ENCODE measurements around the gene EOLA1.
"Not testable (repeated sequence)": the region's sequence is repeated elsewhere in the genome, so short reads cannot be mapped to it uniquely, and the experiment has no call there.

The EOLA1 gene

DNA sequence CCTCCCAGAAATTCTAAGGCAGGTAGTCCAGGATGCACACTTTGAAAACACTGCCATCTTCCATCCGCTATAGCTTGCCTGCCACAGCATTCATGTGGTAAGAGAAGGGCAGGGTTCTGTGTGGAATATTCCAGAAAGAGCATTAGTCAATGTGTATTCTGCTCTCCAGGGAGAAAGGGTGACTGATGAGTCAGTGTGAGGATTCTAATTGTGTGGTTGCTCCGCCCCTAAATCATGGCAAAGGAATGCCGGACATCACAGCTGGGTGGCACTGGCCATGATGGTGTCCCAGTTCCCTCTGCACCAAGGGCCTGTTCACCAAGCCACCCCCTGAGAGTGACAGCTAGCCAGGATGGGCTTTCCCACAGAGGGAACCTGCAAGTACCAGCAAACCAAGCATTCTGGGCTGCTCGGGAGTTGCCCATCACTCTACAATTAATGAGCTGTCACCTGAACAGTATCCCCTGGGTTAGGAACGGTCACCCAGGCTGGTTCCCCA, 45.2 kb upstream of the EOLA1 start:
- Histone ChIP-seq H3K4me3 (ENCODE audit: severe bottlenecking) (no peak overlapping the region), H3K36me3 (ENCODE audit: low read depth) (peaks cover 5% of the 10 kb centered on the region; the same call in 1 of the 2 replicates), H3K4me1 (ENCODE audit: insufficient read depth, poor library complexity, severe bottlenecking) (peaks cover 16% of the 10 kb centered on the region), H3K9me3 (ENCODE audit: severe bottlenecking) (no peaks in the 10 kb centered on the region), H3K27me3 (ENCODE audit: insufficient read depth, poor library complexity, severe bottlenecking) (no peaks in the 10 kb centered on the region), H3K27ac (ENCODE audit: poor library complexity, severe bottlenecking) (peak overlapping the region; percentile 57)
- ATAC-seq (ENCODE audit: low read depth) (peak; percentile 89), DNase-seq (ENCODE audit: low spot score) (no peak)
- no peak for TF ChIP-seq CTCF (IDR thresholded peaks at IDR 0.05; ENCODE audit: poor library complexity, severe bottlenecking)

- Histone ChIP-seq H3K9me3 (ENCODE audit: severe bottlenecking) (no peaks in the 10 kb centered on the region), H3K4me3 (ENCODE audit: severe bottlenecking) (no peak overlapping the region), H3K27ac (ENCODE audit: poor library complexity, severe bottlenecking) (peak overlapping the region; percentile 32), H3K4me1 (ENCODE audit: insufficient read depth, poor library complexity, severe bottlenecking) (peaks cover 16% of the 10 kb centered on the region), H3K27me3 (ENCODE audit: insufficient read depth, poor library complexity, severe bottlenecking) (no peaks in the 10 kb centered on the region), H3K36me3 (ENCODE audit: low read depth) (peaks cover 5% of the 10 kb centered on the region; the same call in 1 of the 2 replicates)
- ATAC-seq (ENCODE audit: low read depth) (no peak), DNase-seq (ENCODE audit: low spot score) (no peak)
- no peak for TF ChIP-seq CTCF (IDR thresholded peaks at IDR 0.05; ENCODE audit: poor library complexity, severe bottlenecking)
Measured at GRCh38 chrX:149497054-149497453, 43.8 kb upstream of the EOLA1 start.

GRCh38 chrX:149497626-149498025, 43.2 kb upstream of the EOLA1 start:
- Histone ChIP-seq H3K9me3 (ENCODE audit: severe bottlenecking) (no peaks in the 10 kb centered on the region), H3K4me3 (ENCODE audit: severe bottlenecking) (no peak overlapping the region), H3K27me3 (ENCODE audit: insufficient read depth, poor library complexity, severe bottlenecking) (no peaks in the 10 kb centered on the region), H3K27ac (ENCODE audit: poor library complexity, severe bottlenecking) (peak overlapping the region; percentile 32), H3K4me1 (ENCODE audit: insufficient read depth, poor library complexity, severe bottlenecking) (peaks cover 16% of the 10 kb centered on the region), H3K36me3 (ENCODE audit: low read depth) (peaks cover 5% of the 10 kb centered on the region; the same call in 1 of the 2 replicates)
- TF ChIP-seq CTCF (IDR thresholded peaks at IDR 0.05; ENCODE audit: poor library complexity, severe bottlenecking), result no peak
- ATAC-seq (ENCODE audit: low read depth) (peak; percentile 55), DNase-seq (ENCODE audit: low spot score) (no peak)

GRCh38 chrX:149498767-149499166, 42.0 kb upstream of the EOLA1 start:
- Histone ChIP-seq H3K9me3 (ENCODE audit: severe bottlenecking) (no peaks in the 10 kb centered on the region), H3K4me1 (ENCODE audit: insufficient read depth, poor library complexity, severe bottlenecking) (peaks cover 16% of the 10 kb centered on the region), H3K36me3 (ENCODE audit: low read depth) (peaks cover 5% of the 10 kb centered on the region; the same call in 1 of the 2 replicates), H3K4me3 (ENCODE audit: severe bottlenecking) (no peak overlapping the region), H3K27me3 (ENCODE audit: insufficient read depth, poor library complexity, severe bottlenecking) (no peaks in the 10 kb centered on the region), H3K27ac (ENCODE audit: poor library complexity, severe bottlenecking) (no peak overlapping the region)
- ATAC-seq (ENCODE audit: low read depth) (no peak), DNase-seq (ENCODE audit: low spot score) (no peak)
- TF ChIP-seq CTCF (IDR thresholded peaks at IDR 0.05; ENCODE audit: poor library complexity, severe bottlenecking), result no peak

- peaks cover 5% of the 10 kb centered on the region; the same call in 1 of the 2 replicates for H3K36me3 ChIP-seq (ENCODE audit: low read depth)
- H3K27ac ChIP-seq (ENCODE audit: poor library complexity, severe bottlenecking), result no peak overlapping the region
- H3K4me1 ChIP-seq (ENCODE audit: insufficient read depth, poor library complexity, severe bottlenecking), result peaks cover 15% of the 10 kb centered on the region
- H3K27me3 ChIP-seq (ENCODE audit: insufficient read depth, poor library complexity, severe bottlenecking), result no peaks in the 10 kb centered on the region
- TF ChIP-seq CTCF (IDR thresholded peaks at IDR 0.05; ENCODE audit: poor library complexity, severe bottlenecking), result no peak
- ATAC-seq (ENCODE audit: low read depth) (no peak), DNase-seq (ENCODE audit: low spot score) (no peak)
- H3K4me3 ChIP-seq (ENCODE audit: severe bottlenecking), result no peak overlapping the region
- H3K9me3 ChIP-seq (ENCODE audit: severe bottlenecking), result no peaks in the 10 kb centered on the region
Measured at GRCh38 chrX:149499766-149500165, 41.0 kb upstream of the EOLA1 start.

DNA sequence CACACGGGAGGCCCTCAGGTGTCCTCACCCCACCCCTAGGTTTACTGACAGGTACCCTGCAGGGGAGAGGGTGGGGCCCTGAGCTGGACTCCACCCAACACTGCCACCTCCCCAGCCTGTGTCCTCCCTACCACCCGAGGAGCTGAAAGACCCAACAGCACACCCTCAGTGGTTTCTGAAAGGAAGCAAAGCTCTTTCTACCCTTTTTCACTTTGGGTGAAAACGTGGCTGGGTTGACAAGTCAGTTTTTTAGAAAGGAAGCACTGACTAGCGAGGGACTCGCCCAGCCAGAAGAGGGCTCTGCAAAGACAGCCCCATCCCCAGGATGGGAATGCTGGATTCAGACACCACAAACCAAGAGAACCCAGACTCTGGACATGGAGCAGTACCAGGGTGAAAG, 37.9 kb upstream of the EOLA1 start:
- H3K27me3 ChIP-seq (ENCODE audit: insufficient read depth, poor library complexity, severe bottlenecking); ATAC-seq (ENCODE audit: low read depth); H3K27ac ChIP-seq (ENCODE audit: poor library complexity, severe bottlenecking); H3K36me3 ChIP-seq (ENCODE audit: low read depth); H3K4me3 ChIP-seq (ENCODE audit: severe bottlenecking); H3K9me3 ChIP-seq (ENCODE audit: severe bottlenecking); DNase-seq (ENCODE audit: low spot score): not testable (repeated sequence)
- peaks cover 20% of the 10 kb centered on the region for H3K4me1 ChIP-seq (ENCODE audit: insufficient read depth, poor library complexity, severe bottlenecking)

DNA sequence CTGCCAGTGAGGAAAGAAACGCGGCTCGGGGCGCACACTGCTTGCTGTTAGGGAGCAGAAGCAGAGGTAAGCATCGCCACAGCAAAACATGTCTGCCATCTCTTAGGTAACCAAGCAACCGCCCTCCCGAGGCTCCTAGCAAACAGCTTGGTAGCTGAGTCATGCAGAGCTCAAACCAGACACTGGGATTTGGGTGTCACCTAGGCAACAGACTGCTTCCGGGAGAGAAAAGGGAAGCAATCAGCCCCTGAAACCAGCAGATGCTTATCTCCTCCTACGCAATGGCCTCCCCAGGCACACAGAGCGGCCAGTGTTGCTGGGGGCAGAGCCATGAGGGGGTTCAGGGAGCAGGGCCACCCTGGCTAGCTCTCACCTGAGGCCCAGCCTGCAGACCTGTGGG, 37.4 kb upstream of the EOLA1 start:
- H3K36me3 ChIP-seq (ENCODE audit: low read depth); H3K4me3 ChIP-seq (ENCODE audit: severe bottlenecking); H3K27ac ChIP-seq (ENCODE audit: poor library complexity, severe bottlenecking); DNase-seq (ENCODE audit: low spot score); H3K9me3 ChIP-seq (ENCODE audit: severe bottlenecking); H3K27me3 ChIP-seq (ENCODE audit: insufficient read depth, poor library complexity, severe bottlenecking): not testable (repeated sequence)
- ATAC-seq (ENCODE audit: low read depth), result peak; percentile 69
- peaks cover 20% of the 10 kb centered on the region for H3K4me1 ChIP-seq (ENCODE audit: insufficient read depth, poor library complexity, severe bottlenecking)
